KMS-11 (cell line): ENCODE data around the gene GPX3.

ENCODE experiments used
- H2AFZ ChIP-seq: fragments of 200-600 bp; sonication (generic); 2 replicates; pipeline ENCODE4 v1.6.1; 2016; ENCODE audit warnings: antibody characterized with exemption, mixed run types, low read depth
- H3K27ac ChIP-seq: fragments of 200-600 bp; sonication (generic); 2 replicates; pipeline ENCODE4 v1.6.1; 2016; ENCODE audit warnings: mild to moderate bottlenecking, mixed run types
- H3K27me3 ChIP-seq: fragments of 200-600 bp; sonication (generic); 2 replicates; pipeline ENCODE4 v1.6.1; 2017; ENCODE audit warnings: mild to moderate bottlenecking, low read depth, mixed run types, moderate library complexity; ENCODE audit not compliant: insufficient read depth
- H3K36me3 ChIP-seq: fragments of 200-600 bp; sonication (generic); 2 replicates; pipeline ENCODE4 v1.6.1; 2017; ENCODE audit warnings: mild to moderate bottlenecking, mixed run types; ENCODE audit not compliant: insufficient read depth
- H3K4me1 ChIP-seq: fragments of 200-600 bp; sonication (generic); 2 replicates; pipeline ENCODE4 v1.6.1; 2016; ENCODE audit warnings: mild to moderate bottlenecking, low read depth, mixed run types; ENCODE audit not compliant: poor library complexity, severe bottlenecking
- H3K4me2 ChIP-seq: fragments of 200-600 bp; sonication (generic); 2 replicates; pipeline ENCODE4 v1.7.0; 2016; ENCODE audit warnings: mild to moderate bottlenecking, mixed run types
- H3K4me3 ChIP-seq: fragments of 200-600 bp; sonication (generic); IDR thresholded peaks from 2 replicates; pipeline ENCODE4 v1.6.1; 2017; ENCODE audit warnings: low read depth, low read length, mixed read lengths; ENCODE audit not compliant: insufficient read depth
- H3K79me2 ChIP-seq: fragments of 200-600 bp; sonication (generic); 2 replicates; pipeline ENCODE4 v1.6.1; 2016; ENCODE audit warnings: low read depth, mixed run types; ENCODE audit not compliant: insufficient read depth
- H3K9ac ChIP-seq: fragments of 200-600 bp; sonication (generic); 2 replicates; pipeline ENCODE4 v1.6.1; 2016; ENCODE audit warnings: mild to moderate bottlenecking, mixed run types
- H4K20me1 ChIP-seq: fragments of 200-600 bp; sonication (generic); 2 replicates; pipeline ENCODE4 v1.6.1; 2016; ENCODE audit warnings: mild to moderate bottlenecking, mixed run types; ENCODE audit not compliant: insufficient read depth
- CTCF ChIP-seq: fragments of 200-600 bp; sonication (generic); conservative IDR thresholded peaks from 2 replicates; pipeline ENCODE4 v1.6.1; 2017; ENCODE audit warnings: low read depth, mild to moderate bottlenecking, antibody characterized with exemption, low read length, moderate library complexity, mixed read lengths

GPX3 gene

GRCh38 chr5:150992705-150993104 is 27.7 kb upstream of the GPX3 start:
- H4K20me1 ChIP-seq = no peaks in the 10 kb centered on the region
- H3K36me3 ChIP-seq = no peaks in the 10 kb centered on the region
- no peak for TF ChIP-seq CTCF
- no peak overlapping the region for H3K9ac ChIP-seq
- H2AFZ ChIP-seq = no peak overlapping the region
- H3K4me2 ChIP-seq = no peak overlapping the region
- H3K79me2 ChIP-seq = no peaks in the 10 kb centered on the region
- H3K27me3 ChIP-seq = no peaks in the 10 kb centered on the region
- H3K27ac ChIP-seq = no peak overlapping the region
- no peak overlapping the region for H3K4me3 ChIP-seq
- no peaks in the 10 kb centered on the region for H3K4me1 ChIP-seq

DNA sequence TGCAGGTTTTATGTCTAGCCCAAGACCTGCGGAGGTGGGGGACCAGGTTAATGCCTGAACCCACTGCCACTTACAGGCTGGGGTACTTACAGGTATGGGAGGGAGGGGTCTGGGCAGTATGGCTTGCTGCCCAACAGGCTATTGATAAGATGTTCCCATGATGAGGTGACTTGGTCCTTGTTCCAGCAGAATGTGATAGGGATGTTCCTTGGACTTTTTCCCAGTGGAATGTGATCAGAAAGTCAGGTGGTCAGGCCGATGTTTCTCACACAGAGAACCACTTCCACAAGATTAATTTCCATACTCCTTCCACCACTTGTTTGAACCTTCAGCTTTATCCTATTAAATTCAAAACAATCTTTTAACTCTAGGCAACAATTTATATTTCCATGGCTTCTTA is 27.0 kb upstream of the GPX3 start:
- H2AFZ ChIP-seq = no peak overlapping the region
- H3K79me2 ChIP-seq = no peaks in the 10 kb centered on the region
- H3K4me2 ChIP-seq = no peak overlapping the region
- no peaks in the 10 kb centered on the region for H4K20me1 ChIP-seq
- TF ChIP-seq CTCF = no peak
- no peak overlapping the region for H3K9ac ChIP-seq
- H3K27ac ChIP-seq = no peak overlapping the region
- H3K36me3 ChIP-seq = no peaks in the 10 kb centered on the region
- no peak overlapping the region for H3K4me3 ChIP-seq
- no peaks in the 10 kb centered on the region for H3K4me1 ChIP-seq
- no peaks in the 10 kb centered on the region for H3K27me3 ChIP-seq

GRCh38 chr5:150993826-150994412 is 26.5 kb upstream of the GPX3 start:
- Histone ChIP-seq H3K4me3 (no peak overlapping the region), H3K27ac (no peak overlapping the region), H3K79me2 (no peaks in the 10 kb centered on the region), H3K36me3 (no peaks in the 10 kb centered on the region), H3K4me1 (no peaks in the 10 kb centered on the region), H3K27me3 (no peaks in the 10 kb centered on the region), H3K4me2 (no peak overlapping the region), H4K20me1 (no peaks in the 10 kb centered on the region), H3K9ac (no peak overlapping the region), H2AFZ (no peak overlapping the region)
- no peak for TF ChIP-seq CTCF

GRCh38 chr5:150999704-151000442 is 20.5 kb upstream of the GPX3 start:
- no peak overlapping the region for H3K4me2 ChIP-seq
- TF ChIP-seq CTCF = no peak
- no peaks in the 10 kb centered on the region for H3K36me3 ChIP-seq
- no peaks in the 10 kb centered on the region for H4K20me1 ChIP-seq
- no peaks in the 10 kb centered on the region for H3K79me2 ChIP-seq
- no peak overlapping the region for H3K4me3 ChIP-seq
- no peak overlapping the region for H2AFZ ChIP-seq
- H3K27me3 ChIP-seq = no peaks in the 10 kb centered on the region
- no peak overlapping the region for H3K27ac ChIP-seq
- no peak overlapping the region for H3K9ac ChIP-seq
- H3K4me1 ChIP-seq = no peaks in the 10 kb centered on the region
